HG02852 (cell line): ENCODE data around the gene HSPA8.

Experiments
- ATAC-seq: cut with Tn5 transposase; IDR thresholded peaks from one replicate; pipeline ENCODE4 v1.9.1; 2021; ENCODE audit warnings: mild to moderate bottlenecking, moderate library complexity; ENCODE audit not compliant: unreplicated experiment

HSPA8 gene

GRCh38 chr11:123051146-123051545 is 10.8 kb downstream of the HSPA8 start:
- ATAC-seq = no peak

- no peak for ATAC-seq
Measured at GRCh38 chr11:123047947-123048293, 14.0 kb downstream of the HSPA8 start.

- ATAC-seq = no peak
Measured at GRCh38 chr11:123047266-123047946, 14.5 kb downstream of the HSPA8 start.

- no peak for ATAC-seq
Measured at GRCh38 chr11:123046473-123047259, 15.3 kb downstream of the HSPA8 start.

- ATAC-seq = no peak
Measured at GRCh38 chr11:123045101-123045500, 16.8 kb downstream of the HSPA8 start.

- no peak for ATAC-seq
Measured at GRCh38 chr11:123041185-123041584, 20.8 kb downstream of the HSPA8 start.

- ATAC-seq = no peak
Measured at GRCh38 chr11:123040111-123040432, 21.9 kb downstream of the HSPA8 start.

- no peak for ATAC-seq
Measured at GRCh38 chr11:123035831-123036230, 26.1 kb downstream of the HSPA8 start.

GRCh38 chr11:123034597-123034996 is 27.3 kb downstream of the HSPA8 start:
- ATAC-seq = no peak

- no peak for ATAC-seq
Measured at GRCh38 chr11:123033895-123034294, 28.0 kb downstream of the HSPA8 start.

- no peak for ATAC-seq
Measured at GRCh38 chr11:123030517-123030916, 31.4 kb downstream of the HSPA8 start.

GRCh38 chr11:123020968-123021367 is 41.0 kb downstream of the HSPA8 start:
- no peak for ATAC-seq

- ATAC-seq = no peak
Measured at GRCh38 chr11:123018702-123019101, 43.2 kb downstream of the HSPA8 start.

- no peak for ATAC-seq
Measured at GRCh38 chr11:123011510-123011909, 50.4 kb downstream of the HSPA8 start.
